ENCODE results near the gene LY6G5B.
"Not testable (repeated sequence)": the region's sequence is repeated elsewhere in the genome, so short reads cannot be mapped to it uniquely, and the experiment has no call there.

LY6G5B gene

DNA sequence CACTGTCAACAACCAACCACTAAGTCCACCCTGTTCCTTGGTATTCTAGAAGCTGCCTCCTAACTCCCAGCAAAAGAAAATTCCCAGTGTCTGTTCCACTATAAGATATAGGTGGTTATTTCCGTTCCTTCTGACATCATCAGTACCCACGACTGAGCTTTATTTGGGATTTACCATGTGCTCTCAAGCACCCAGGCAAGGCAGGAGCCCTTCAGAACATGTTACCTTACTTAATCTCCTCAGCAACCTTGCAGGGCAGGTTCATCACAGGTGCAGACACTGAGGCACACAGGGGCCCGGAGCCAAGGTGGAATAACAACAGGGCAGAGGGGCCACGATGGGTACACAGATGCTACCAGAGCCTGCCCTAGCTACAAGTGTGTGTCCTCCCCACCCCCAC, 22.6 kb downstream of the LY6G5B start:
- DNase-seq, result no peak

DNA sequence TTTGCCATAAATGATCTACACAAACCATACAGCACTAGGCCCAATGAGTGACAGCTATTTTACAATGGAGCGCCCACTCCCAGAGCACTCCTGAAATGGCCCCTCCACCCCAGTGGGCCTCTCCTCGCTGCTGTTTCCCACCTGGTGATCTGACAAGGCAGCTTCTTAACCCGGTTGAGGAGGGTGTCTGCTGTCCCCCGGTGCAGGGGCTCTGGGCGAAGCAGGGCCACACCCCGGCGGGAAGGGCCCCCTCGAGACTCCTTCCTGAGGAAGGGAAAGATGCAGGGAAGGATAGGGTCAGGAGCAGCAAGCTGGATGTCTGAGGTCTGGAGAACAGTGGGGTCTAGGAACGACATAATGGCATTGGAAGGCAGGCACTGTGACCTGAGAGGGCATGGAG, 23.1 kb downstream of the LY6G5B start:
- DNase-seq, result no peak

DNA sequence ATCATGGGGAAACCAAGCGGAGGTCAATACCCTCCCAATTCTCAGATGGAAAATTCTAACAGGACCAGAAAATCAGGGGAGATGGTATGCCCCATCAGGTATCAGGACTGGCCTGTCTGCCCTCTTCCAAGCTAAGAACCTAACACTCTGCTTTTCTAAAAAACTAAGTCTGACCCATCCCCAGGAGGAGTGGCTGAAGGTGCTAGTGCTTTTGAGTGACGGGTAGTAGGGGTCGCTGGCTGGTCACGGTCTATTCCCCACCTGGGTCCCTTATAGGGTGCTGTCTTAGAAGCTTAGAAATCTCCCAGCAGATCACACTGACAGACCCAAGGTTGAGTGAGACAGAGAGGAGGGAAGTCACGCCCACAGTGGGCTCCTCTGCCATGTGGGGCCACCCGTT, 23.8 kb downstream of the LY6G5B start:
- no peak for DNase-seq

DNA sequence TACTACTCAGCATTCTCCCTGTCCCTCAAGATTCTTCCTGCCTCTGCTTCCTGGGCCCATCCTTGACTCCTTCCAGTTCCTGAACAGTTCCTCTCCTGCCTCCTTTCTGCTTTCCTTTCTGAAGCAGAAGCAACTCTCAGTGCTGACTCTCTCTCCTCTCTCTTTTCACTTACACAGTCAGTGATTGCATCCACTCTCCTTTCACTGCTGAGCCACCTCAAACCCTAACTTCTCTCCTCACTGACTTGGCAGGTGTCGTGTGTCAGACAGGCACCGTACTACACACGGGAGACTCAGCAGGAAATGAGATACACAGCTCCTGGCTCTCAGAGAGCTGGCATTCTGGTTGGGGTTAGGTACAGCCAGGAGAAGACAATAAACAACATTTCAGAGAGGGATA, 27.8 kb downstream of the LY6G5B start:
- DNase-seq, result no peak

DNA sequence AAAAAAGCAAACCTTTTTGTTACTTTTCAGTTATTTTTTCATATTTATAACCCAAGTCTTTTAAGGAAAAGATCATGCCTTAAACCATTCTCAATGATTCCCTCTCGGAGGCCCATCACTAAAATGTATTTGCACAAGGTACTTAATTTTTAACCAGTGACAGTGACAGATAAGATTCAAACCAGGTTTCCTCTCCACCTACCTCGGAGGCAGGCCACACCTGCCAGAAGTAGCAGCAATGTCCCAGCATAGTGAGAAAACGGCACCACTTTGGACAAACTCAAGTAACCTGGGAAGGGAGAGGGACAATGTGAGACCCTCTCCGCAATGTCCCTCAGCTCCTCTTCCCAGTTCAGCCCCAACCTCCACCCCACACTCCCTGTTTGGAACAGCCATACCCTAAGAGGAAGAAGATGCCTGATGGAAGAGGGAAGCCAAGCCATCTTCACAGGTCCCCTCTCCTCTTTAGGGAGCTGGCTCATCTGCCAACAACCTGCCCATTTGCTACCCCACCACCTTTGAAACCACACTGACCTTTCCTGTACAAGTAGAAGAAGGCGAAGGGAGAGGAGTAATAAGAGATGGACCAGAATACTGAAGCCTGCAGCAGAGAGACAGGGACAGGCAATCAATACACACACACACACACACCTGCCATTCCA, 31.1 kb downstream of the LY6G5B start:
- DNase-seq, result no peak

DNA sequence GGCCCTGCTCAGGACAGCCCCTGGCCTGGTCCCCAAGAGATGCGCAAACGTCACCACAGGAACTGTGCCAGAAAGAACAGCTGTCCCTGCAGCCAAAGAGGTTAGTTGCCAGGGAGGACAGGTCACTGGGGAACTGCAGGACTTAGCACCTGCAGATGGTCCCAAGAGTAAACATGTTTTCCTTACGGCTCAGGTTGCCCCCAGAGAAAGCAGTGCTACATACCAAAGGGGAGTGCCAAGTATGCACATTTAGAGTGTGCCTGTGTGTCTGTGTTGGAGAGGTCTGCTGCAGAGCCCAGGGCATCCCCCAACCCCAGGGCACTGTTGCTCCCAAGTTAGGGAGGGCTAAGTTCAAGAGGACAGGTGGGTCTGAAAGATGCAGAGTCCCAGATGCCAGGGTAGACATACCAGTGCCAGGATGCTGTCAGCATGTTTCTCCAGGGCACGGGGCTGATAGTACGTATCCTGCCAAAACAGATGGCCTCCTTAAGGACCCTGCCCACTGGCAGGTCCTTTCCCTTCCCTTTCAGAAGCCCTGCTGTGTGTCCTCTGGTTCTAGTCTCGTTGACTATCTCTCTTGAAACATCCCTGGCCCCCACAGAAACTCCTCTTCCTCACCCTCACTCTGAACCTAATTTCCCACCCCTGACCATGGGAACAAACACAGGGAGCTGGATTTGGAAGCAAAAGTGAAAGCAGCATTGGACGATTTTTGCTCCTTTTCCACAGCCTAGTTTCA, 32.1 kb downstream of the LY6G5B start:
- DNase-seq, result no peak

DNA sequence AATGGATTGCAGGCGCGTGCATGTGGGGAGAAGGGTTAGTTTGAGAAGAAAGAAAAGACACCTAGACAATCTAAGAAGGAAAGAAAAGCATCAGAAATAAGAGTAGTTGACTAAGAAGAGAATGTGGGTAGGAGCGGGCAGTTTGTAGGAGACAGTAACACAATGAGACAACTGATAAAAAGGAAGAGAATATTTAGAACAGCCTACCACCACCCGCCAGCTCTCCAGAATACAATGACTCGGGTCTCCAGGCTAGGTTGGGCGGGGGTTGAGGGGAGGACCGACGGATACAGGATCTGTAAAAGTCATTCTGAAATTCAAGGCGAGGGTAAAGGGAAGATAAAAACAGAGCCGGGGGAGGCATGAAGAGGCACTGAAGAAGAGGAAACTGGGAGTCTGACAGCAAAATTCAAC, 32.6 kb downstream of the LY6G5B start:
- no peak for DNase-seq

DNA sequence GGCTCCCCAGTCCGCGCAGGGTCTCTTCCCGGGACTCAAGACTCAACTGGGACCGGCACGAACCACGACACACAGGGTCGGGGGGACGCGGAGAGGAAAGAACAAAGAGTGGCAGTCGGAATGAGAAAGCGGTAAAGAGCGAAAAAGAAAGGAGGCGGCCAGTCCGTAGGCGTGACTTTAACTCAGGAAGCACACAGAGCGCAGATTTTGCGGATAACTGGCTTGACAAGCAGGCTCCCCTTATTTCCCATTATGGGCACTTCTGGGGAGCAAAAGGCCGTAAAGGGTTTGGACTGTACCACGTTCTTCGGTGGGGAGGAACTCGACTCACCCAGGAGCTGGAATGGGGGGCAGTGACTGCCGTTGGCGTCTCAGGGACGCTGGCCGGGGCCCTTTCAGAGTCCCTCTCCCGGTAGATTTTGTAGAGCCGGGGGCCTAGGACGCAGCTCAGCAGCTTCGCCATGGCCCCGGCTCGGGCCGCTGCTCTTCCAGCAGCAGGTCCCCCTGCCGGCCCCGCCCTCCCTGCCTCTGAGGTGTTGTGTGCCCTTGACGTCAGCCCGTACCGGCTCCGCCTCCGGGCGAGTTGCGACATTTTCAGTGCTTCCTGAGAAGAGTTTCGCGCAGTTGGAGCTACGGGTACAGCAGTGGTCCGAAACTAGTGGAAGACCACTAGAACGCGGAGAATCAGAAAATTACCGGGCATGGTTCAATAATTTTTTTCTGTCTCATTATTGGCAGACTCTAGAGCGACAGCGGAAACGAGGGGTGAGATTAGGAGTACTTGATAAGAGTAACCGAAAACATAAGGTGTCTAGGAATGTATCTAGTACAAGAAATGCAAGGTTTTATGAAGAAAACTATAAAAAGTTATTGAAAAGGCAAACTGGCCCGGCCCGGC, 33.3 kb downstream of the LY6G5B start, which contains the start of gene ABHD16A:
Gene ABHD16A (minus strand): TSS at position 506 of the 898 bp plus-strand sequence. CDS start 43 bp downstream, at position 463.
- peak; percentile 89 for DNase-seq

DNA sequence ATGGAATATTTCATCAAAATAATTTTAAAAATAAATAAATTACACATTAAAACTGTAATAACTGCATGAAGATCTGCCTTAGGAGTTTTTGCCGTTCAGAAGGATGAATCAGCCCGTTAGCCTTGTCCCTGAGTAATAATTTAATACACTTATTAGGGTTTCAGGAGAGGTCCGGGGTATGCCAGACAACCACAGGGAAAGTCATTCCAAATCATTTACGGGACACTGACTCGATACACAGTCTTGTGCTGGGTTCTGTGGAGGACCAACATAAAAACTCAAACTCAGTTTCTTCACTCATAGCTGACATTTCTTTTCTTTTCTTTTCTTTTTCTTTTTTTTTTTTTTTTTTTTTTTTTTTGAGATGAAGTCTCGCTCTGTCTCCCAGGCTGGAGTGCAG, 36.2 kb downstream of the LY6G5B start:
- DNase-seq, result no peak

DNA sequence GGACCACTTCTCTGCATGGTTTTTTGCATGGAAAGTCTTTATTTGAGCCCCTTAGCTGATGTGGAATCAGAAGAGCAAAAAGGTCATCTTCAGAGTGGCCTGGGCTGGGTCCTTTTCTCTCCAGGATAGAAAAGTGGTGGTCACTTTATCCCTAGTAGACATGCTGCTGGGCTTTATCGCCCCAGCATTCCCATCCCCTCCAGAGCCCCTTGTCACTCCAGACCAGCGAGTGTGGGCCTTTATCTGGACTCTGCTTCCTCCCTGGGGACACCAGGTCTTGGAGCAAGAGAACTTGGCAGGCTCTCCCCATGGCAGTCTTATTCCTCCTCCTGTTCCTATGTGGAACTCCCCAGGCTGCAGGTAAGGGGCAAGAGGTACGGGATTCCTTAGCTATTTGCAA, 36.8 kb downstream of the LY6G5B start, which contains the start of gene LY6G6F:
Gene LY6G6F (plus strand): TSS at position 268 of the 400 bp plus-strand sequence. CDS start 41 bp downstream, at position 309.
- DNase-seq, result no peak

DNA sequence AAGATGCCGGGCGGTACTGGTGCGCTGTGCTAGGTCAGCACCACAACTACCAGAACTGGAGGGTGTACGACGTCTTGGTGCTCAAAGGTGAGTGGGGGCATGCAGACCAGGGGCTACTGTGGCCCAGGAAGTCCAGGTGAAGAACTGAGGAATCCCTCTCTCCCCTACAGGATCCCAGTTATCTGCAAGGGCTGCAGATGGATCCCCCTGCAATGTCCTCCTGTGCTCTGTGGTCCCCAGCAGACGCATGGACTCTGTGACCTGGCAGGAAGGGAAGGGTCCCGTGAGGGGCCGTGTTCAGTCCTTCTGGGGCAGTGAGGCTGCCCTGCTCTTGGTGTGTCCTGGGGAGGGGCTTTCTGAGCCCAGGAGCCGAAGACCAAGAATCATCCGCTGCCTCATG, 37.9 kb downstream of the LY6G5B start:
- DNase-seq, result no peak

DNA sequence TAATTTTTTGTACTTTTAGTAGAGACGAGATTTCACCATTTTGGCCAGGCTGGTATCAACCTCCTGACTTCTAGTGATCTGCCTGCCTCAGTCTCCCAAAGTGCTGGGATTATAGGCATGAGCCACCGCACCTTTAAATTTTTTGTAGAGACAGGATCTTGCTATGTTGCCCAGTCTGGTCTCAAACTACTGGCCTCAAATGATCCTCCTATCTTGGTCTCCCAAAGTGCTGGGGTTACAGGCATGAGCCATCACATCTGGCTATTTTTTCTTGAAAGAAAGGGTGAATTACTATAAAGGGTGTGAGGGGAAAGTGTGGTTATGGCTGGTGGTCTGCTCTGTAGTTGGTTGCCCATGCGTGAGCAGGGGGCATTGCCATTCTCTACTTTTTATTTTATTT, 38.4 kb downstream of the LY6G5B start:
- no peak for DNase-seq

DNA sequence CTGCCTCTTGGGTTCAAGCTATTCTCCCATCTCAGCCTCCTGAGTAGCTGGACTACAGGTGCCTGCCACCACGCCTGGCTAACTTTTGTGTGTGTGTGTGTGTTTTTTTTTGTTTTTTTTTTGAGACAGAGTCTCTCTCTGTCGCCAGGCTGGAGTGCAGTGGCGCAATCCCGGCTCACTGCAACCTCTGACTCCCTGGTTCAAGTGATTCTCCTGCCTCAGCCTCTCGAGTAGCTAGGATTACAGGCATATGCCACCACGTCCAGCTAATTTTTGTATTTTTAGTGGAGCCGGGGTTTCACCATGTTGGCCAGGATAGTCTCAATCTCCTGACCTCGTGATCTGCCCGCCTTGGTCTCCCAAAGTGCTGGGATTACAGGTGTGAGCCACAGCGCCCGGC, 39.4 kb downstream of the LY6G5B start:
- not testable (repeated sequence) for DNase-seq

DNA sequence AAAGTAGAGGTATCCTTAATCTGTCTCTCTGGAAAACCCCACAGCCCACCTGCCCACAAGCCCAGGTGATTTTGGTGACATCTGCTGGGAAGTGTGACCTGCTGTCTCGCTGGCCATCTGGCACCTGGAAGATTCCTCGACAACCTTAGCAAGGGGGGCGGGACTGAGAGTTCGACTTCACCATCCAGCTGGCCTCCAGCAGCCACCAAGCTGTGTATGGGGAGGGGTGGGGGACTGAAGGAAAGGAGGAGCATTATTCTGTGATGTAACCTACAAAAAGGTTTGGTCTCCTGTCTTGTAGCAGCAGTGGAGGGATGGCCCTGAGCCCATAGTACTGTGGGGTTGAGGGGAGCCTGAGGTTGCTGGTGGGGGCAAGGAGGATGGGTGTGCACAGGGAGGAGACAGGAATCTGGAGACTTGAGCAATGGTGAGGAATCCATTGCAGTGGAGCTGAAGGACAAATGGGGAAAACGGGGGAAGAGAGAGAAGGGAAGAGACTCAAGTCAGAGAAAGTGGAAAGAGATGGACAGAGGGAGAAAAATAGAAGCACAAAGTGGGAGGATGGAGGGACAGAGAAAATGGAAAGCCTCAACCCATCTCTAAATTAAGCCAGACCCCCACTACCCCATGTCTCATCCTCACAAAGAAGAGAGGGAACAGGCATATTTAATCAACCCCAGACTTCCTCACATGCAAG, 40.9 kb downstream of the LY6G5B start:
- no peak for DNase-seq

DNA sequence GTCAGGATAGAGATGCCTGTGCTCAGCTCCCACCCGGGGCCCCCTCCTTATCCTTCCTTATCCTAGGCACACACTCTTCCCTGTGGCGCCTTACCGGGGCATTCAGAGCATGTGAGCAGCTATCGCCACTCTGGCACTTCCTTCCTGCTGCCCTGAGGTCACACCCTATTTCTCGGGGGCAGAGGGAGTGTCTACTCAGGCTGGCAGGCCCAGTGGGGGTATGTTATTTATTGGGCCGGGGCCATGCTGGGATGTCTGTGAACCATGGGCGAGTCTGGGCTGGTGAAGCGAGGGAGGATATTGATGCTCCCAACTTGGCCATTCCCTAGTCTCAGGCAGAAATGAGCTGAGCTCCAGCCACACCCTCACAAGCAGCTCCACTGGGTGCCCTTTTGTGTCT, 41.5 kb downstream of the LY6G5B start:
- no peak for DNase-seq

DNA sequence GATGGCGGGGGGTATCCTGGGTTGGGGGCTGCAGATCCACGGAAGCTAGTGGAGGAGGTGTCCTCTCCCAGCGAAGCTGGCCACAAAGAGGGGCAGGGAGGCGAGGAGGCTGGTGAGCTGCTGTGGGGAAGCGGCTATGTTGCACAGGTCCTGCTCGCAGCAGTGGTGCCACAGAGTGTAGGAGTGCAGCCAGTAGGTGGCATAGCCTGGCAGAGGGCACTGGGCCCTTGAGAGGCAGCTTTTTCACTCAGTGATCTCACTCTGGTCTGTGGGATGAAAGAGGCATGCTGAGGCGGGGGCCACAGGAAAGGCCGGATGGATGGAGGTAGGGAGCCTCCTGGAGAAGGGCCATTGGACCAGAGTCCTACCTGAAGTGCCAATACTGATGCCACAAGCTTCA, 42.5 kb downstream of the LY6G5B start:
- no peak for DNase-seq

DNA sequence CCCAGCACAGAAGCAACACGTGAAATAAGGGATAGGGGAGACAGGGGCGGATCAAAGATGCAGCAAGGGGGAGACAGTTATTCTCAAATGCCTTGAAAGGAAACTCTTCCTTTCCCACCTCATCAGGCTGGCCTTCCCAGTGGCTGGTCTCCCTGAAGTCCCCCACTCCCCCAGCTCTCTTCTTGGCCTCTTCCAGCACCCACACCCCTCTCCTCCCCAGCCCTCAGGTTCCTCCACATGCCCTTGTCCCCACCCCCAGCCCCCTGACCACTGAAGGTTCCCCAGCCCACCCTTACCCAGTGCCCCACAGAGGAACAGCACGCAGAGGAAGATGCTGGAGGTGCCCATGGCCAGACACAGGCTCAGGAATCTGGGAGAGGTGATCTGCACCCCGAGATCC, 43.7 kb downstream of the LY6G5B start:
- DNase-seq, result no peak

DNA sequence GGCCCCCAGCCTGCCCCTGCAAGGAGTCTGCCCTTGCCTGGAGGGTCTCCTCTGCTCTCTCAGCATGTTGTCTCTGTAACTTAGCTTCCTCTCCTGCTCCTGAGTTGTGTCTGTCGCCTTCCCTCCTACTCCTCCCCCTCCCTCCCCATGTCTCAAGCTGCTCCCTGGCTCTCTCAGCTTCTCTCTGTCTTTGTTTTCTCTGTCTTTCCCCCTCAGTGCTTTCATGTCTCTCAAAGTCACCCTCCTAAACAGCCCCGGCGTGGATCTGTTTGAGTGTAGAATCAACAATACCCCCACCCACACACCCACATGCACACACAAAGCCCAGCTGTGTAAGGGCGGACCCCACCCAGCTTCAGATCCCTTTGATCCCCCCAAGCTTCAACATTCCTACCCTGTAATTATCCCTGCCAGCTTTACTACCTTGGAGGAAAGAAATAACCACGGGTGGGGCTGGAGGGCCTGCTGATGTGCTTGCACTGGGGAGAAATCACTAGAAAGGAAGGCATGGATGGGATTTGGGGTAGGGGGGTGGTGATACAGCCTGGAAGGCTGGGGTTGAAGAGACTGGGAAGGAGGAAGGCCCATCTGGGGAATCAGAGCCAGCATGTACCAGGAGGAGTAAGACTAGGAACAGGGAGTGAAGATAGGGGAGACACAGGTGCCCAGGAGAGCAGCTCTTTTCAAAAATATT, 44.4 kb downstream of the LY6G5B start:
- DNase-seq, result no peak

DNA sequence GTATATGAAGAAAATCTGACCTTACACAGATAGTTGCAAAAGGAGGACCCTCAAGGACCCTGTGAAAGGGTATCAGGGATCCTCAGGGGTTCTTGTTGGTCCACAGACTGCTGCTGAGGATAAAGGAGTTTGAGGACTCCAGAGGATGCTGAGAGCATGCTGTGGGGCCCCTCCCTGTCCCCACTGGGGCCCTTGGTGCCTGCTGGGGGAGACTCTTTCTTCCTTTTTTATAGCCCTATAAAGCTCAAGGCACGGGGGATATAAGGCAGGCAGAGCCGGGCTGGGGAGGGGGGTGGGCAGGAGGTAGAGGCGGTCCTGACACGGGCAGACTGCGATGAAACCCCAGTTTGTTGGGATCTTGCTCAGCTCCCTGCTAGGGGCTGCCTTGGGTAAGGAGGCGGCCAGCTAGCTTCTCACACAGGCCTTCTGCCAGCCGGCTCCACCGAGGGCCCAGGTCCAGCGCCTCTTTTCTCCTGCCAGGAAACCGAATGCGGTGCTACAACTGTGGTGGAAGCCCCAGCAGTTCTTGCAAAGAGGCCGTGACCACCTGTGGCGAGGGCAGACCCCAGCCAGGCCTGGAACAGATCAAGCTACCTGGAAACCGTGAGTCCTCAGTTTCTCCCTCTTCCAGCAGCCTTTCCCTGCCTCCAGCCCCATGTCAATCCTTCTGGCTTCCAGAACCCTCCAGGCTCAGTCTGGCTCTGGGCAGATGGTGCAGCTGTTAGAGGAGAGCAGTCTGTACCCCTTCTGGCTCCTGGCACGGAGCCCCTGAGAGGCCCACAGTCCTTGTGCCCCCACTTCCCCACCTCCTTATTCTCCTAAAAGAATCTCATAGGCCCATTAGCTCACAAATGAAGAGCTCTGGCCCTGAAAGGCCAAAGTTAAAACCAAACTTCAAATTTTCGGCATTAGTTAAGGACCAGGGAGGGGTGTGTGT, 45.5 kb downstream of the LY6G5B start, which contains the start of gene LY6G6D:
Gene LY6G6D (plus strand): TSS at position 327 of the 937 bp plus-strand sequence. CDS start 8 bp downstream, at position 335.
- no peak for DNase-seq

DNA sequence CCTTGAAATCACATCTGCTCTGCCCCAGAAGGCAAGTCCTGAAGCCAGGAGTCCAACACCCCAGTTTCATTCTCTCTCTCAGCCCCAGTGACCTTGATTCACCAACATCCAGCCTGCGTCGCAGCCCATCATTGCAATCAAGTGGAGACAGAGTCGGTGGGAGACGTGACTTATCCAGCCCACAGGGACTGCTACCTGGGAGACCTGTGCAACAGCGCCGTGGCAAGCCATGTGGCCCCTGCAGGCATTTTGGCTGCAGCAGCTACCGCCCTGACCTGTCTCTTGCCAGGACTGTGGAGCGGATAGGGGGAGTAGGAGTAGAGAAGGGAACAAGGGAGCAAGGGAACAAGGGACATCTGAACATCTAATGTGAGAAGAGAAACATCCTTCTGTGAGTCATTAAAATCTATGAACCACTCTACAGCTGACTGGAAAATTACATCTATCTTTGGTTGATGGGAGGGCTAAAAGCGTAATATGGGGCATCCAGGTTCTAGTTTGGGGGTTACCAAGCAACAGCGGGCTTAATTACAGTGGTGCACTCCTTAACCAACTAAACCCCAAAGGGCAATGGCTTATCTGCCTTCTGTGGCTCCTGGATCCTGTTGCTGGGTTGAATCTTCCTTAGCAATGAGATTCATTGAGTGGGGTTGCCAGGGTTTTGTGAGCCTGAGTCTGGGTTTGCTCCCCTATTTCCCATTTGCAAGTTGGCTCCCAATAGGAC, 47.9 kb downstream of the LY6G5B start:
- no peak for DNase-seq

Data from NCI-H446 treated with DMSO at 0.1 percent for 48 hours (cell line).